CD4-positive, alpha-beta T cell treated with Interleukin-17A for 1 hour (primary cell): ENCODE results near the gene MAGI3.

Source experiments
- DNase-seq: peaks from one replicate; pipeline ENCODE4 v3.0.0-alpha.2; 2020

MAGI3 gene

DNA sequence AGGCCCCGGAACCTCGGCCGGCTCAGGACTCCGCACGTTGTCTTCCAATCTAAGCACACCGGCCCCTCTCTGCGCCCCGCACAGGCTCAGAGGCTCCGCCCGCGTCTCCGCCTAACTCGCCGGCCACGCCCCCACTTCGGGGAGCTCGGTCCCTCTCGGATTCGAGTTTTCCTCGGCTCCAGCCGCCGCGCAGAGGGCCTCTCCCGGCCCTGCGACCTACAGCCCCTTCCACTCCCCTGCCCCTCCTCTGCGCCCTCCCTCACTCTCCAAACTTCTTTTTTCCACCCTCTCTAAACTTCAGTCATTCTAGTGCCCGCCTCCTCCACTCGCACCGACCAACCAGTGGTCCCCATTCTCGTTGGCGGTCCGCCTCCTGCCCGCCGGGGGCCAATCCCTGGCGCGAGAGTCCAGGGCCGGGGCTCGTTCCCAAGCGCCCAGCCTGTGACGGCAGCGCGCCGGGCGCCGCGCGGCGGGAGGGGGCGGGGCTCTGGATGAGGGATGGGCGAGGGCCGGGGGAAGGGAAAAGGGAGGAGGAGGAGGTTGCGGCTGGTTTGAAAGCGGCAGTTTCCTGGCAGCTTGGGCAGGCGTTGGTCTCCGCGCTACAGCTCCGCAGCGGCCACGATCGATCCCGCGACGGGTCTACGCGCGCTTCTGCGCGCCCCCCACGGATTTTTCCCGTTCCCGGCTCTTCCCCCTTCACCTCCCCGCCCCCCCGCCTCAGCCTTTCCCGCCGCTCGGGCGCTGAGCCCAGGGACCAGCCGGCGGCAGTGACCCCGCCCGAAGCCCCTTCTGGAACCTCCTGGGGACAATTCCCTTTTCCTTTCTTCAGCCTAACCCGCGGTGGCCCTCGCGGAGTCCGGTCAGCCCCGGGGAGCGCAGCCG, at the start of gene MAGI3:
MAGI3 (plus strand) TSS at position 563 of the 882 bp plus-strand sequence. CDS start 519 bp downstream, outside the sequence.
- DNase-seq = peak; percentile 94

DNA sequence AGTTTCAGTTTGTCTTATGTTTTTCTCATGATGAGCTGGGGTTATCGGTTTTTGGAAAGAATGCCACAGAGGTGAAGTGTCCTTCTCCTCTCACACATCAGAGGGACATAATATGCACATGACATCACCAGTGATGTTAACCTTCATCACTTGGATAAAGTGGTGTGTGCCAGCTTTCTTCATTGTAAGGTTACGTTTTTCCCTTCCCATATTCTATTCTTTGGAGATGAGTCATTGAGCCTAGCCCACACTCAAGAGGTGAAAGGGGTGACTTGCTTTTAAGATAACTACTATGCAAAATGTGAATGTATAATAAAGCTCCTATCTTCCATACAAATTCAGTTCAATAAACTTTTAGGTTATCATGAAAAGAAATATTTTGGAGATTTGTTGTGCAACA, 36.7 kb upstream of the MAGI3 start:
- no peak for DNase-seq

DNA sequence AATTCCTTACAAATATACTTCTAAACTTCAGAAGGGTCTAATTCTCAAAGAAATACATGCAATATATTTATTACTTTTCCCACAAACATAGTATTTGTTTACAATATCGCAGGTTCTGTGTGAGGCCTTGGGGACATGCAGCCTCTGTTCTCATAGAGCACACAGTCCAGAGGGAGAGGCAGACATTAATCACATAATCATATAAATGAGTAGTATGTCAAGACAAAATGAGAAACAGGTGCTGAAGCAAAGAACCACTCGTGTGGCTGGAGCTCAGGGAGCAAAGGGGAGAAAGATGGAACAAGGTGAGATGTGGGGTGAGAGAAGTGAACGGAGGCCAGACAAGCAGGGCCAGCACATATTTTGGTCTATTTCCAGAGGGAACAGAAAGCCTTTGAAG, 26.4 kb upstream of the MAGI3 start:
- no peak for DNase-seq

DNA sequence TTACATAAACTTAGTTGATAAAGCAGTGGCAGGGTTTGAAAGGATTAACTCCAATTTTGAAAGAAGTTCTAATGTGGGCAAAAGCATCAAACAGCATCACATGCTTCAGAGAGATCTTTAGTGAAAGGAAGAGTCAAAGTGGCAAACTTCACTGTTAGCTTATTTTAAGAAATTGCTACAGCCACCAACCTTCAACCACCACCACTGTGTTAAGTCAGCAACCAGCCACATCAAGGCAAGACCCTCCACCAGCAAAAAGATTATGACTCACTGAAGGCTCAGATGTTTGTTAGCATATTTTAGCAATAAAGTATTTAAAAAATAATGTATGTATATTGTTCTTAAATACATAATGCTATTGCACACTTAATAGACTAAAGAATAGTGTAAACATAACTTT, 21.3 kb upstream of the MAGI3 start:
- no peak for DNase-seq

DNA sequence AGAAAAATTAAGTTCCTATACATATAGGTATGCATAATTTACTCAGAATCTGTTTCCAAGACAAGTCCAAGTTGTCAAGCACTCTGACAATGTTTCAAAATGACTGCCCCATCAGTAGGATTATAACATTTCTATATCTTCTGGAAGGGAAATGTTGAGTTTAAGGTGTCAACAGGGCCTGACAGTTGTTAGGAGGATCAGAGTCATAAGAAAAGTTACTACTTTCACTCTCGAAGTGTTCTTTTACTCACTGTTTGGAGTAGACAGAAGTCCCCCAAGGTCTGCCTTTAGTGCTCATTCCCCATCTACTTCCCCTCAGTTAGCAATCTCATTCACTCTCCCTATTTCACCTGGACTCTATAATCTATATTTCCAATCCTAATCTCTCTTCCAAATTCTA, 20.6 kb upstream of the MAGI3 start:
- DNase-seq = no peak

DNA sequence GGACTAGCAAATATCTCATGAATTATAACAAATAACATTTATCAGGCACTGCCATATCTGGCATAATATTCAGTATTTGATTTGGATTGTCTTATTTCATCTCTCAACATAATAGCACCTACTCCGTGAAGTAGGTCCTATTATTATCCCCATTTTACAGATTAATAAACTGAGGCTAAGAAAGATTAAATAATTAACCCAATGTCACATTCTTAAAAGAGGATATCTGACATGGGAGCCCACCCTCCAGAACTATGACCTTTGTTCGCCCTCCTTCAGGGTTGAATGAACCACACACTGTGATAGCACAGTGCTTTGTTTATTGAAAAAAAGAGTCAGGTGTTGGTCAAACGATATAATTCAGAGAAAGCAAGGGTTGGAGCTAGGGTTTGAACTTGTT, 19.4 kb upstream of the MAGI3 start:
- no peak for DNase-seq

DNA sequence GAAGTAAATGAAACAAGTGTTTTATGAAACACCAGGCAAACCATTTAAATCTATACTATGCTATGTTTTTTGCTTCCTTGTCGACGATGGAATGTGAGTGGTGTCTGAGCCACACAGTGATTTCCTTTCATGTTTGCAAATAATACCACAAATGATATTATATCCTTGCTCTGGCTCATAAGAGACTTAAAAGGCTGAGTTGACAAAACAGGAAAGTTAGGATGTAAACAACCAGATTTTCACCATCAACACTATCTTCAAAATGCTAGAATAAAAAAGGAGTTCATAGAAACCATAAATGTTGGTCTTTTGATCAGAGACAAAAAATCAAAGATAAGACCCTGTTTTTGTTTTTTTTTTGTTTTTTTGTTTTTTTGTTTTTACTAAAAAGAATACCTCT, 17.8 kb upstream of the MAGI3 start:
- DNase-seq = no peak

DNA sequence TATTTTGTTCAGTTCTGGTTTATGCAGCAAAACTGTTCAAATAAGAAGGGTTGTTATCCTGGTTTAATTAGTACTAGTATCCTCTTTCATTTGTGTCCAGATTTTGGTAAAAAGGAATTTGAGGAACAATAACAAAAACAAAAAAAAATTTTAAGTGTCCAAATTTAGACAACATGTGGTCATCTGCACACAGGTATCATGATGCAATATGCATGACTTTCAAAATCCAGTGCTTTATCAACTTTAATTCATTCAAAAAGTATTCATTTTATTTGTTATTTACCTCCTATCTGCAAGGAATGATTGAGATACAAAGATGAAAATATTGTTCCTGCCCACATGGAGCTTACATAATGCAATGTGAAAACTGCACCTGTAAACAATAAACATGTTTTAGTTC, 16.7 kb upstream of the MAGI3 start:
- no peak for DNase-seq

DNA sequence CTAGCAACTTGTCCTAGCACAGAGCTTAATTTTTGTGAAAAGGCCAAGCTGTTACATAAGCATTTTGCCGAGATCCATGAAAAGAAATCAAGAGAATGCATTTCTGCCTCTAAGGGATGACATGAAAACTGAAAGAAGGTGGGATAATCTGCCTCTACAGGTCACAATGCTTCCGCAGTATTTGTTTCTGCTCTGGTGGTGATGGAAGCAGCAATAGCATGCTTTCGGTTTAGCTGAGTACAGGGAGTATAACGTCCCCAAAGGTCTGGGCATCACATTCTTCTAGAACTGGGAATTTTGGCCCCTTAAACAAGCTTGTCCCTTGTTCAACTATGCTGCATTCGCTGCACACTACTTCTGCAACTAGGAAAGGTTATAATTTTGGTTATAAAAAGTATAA, 14.4 kb upstream of the MAGI3 start:
- DNase-seq = no peak

DNA sequence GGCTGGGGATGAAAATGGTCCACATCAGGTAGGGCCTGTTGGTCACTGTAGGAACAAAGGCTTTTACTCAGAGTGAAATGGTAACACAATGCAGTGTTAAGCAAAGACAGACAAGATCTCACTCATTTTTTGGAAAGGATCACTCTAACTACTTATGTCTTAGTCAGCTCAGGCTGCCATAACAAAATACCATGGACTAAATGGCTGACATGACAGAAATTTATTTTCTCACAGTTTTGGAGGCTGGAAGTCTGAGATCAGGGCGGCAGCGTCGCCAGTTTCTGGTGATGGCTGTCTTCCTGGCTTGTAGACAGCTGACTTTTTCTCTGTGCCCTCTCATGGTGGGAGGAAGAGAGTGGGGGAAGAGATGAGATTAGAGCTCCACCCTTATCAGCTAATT, 10.2 kb upstream of the MAGI3 start:
- DNase-seq = no peak

DNA sequence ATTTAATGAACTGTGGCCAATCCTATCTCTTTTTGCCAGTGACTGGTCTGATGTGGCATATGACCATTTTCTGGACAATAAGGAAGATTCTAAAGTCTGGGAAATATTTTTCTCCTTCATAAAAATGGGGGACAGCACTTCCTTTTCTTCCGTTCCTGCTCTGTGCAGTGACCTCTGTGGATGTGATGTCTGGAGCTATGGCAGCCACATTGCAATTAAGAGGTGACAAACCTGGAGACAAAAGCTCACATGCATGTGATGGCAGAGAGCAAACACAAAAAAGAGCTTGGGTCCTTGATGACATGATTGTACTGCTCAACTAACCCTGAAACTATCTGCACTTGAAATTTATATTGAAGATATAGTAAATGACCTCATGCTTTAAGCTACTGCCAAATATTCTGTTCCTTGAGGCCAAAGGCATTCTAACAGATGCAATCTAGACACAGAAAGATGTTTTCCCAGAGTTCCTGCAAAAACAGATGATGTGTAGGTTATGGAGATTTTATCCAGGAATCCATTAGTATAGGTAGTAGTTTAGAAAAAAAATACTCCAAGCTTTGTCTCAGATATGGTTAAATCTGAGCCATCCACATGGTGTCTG, 2.2 kb upstream of the MAGI3 start:
- no peak for DNase-seq

DNA sequence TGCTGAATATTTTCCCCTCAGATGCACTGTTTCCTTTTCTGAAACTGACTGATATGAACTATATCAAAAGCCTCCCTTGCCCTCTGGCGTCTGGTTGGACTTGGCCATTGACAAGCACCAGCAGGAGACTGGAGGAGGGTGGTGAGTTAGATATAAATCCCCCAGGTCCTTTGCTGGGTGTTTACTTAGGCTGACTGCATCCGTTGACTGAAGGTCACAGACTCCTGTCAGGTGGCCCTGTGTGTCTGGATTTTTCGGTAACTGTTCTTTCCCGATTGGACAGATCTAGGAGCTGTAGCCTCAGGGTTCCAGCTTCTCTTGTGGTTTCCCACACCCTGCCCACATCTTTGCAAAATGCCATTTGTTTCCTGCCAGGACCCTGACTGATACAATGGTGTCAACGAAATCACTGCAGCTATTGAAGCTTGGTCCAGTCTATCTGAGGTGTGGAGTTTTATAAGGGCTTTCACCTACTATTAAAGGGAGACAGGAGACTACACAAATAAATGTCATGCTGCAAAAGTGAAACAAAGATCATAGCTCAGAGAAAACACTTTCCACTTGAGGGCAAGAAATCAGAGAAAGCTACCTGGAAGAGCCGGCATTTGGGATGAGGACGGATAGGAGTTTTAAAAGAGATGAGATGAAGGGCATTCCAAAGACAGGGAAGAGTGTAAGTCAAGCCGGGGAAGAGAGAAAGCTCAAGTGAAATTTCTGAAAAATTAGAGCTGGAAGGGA, 1.5 kb upstream of the MAGI3 start:
- DNase-seq = no peak

DNA sequence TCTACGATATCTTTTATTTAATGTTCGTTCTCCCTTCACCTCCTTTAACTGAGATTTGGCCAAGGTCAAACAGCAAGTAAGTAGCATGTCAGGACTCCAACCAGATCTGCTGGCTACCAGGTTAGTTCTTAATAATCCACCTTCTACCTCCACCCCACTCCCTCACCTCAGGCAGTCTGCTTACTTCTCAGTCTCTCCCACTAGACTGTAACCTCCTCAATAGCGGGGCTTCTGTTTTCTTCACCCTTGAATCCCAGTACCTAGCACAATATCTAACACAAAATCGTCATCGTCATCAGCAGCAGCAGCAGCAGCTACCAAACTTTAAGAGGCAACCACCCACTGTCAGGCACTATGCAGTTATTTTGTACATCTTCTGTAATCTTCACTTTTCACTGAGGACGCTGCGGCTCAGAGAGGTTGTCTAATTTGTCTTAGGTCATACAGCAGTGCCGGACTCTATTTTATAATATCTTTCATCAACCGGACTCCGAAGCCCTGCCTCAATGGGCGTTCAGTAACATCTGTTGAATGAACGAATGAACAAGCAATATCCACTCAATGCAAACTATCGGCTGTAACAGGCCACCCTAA, 859 bp upstream of the MAGI3 start:
- no peak for DNase-seq

DNA sequence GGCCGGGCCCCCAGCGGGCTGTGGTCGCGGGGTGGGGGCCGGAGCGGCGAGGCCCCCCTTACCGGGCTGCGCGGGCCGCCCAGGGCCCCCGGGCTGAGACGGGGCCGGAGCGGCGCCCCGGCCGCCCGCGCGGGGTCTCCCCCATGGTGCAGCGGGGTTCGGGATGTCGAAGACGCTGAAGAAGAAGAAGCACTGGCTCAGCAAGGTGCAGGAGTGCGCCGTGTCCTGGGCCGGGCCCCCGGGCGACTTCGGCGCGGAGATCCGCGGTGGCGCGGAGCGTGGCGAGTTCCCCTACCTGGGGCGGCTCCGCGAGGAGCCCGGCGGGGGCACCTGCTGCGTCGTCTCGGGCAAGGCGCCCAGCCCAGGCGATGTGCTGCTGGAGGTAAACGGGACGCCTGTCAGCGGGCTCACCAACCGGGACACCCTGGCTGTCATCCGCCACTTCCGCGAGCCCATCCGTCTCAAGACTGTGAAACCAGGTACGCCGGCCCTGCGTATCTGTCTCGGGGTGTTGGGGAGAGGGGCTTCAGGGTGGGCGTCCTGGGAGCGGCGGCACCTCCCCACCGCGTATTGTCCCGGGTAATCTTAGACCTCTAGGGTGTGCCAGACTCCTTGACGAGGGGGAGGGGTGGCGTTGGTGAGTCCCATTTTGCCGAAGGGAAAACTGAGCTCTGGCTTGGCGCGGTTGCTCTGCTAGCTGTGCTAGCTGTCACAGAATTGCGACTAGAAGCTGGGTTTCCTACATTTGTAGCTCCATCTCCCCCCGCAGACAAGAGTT, 745 bp downstream of the MAGI3 start:
- DNase-seq = peak; percentile 41

DNA sequence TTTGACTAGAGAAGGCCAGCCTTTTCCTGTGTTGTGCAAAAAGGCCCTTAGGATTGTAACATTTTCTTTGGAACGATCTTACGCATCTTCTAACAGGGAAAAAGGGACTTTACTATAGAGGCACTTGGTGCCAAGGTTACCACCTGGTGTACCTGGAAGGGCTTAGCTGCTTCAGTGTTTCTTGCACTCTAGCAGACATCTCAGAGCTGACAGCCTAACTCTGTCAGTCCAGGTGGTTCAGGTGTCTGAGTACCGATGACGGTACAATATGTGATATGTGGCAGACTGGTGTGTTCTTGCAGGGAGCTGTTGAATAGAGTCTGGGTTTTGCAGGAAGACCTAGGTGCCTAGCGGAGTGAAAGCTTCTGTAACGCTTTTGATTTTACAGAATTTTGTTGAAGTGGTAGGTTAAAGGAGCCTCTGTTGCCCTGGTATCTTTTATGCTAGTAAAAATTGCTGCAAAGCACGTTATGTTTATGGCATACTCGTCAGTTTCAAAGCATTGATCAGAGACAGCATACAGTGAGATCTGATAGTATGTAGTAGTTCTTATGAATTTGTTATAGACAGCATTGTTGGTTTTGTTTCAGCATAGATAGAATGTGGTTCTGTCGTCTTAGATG, 1.4 kb downstream of the MAGI3 start:
- DNase-seq = peak; percentile 24

DNA sequence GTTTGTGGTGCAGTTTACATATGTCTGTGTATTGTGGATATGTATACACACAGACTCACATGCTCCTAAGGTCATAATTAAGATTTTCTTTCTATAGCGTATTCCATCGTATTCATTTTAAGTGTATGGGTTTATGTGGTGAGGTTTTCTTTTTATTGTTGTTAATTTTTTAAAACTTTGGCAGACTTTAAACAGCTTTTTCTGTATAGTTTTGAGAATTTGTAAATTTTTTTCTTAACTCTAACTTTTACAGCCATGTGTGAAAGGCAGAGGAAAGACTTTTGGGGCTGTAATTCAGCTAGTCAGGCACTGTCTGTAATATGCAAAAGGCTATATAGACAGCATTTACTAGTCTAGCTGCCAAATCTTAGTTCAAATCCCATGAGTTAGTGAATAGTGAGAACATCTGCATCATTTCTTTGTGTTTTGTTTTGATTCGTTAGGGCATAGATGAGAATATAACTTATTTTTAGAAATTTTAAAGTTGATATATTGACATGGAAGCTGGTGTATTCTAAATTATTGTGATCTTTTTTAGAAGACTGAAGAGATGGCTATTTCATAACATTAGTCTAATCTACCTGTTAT, 2.3 kb downstream of the MAGI3 start:
- no peak for DNase-seq

DNA sequence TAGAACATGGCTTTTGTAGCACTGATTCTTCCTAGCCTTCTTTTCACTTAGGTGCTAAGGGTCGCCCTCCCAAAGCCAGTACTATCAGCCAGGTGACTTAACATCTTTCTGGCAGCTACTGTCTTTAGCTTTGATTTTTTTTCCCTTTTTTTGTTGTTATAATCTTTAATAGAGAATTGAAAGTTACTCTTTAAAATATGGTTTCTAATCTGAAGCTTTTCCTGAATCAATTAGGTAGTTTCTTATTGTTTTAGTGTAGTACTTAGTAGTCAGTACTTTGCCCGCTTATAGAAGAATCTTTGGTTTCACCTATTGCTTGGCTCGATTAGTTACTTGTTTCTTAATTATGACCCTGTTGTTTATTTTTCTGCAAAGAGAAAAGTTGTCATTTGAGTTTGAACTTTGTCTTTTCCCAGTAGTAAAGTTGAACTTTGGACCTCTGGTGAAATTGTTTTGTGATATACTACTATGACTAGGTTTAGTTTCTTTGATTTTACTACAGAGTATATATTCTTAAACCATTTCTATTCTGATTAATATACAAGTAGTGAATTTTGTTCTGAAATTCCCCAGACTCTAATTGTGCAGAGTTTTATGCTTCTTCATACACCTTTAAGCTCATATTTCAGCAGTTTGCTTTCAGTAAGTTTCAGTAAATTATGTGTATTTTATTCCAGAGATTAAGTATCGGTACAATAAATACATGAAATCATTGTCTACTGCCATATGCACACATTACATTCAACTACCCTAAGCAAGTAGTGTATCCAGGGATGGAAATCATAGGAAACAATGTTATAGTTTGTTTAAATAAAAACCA, 3.9 kb downstream of the MAGI3 start:
- DNase-seq = no peak

DNA sequence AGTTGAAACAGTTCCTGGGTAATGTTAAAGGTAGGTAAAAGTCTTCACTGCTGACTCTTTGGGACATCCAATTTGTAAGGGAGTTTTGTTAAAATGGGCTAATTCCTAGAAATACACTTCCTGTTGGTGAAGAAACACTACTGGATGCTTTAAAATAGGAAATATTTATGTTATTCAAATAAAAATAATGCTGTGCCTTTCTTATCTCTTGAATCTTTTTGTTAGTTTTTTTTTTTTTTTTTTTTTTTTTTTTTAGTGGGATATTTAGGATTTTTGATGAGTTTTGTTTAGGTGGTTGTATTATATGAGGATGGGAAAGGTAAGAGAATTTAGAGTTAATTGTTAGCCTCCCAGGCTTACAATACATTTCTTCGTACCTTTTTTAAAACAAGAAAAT, 4.5 kb downstream of the MAGI3 start:
- no peak for DNase-seq

DNA sequence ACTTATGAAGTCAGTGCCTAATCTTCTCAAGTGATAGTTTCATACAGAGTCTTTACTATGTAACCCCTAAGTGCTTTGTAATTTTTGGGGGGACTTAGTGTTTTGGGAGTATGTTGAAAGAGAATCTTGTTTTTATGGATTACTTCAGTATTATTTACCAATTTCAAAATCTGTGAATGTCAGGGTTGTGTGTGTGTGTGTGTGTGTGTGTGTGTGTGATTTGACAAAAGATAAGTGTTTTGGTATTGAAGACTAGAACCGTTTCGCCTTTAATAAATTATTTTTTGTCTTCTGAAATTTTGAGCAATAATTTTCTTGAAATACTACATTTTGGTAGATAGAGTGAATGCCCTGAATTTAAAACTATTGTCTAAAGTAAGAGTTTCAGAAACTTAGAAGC, 5.8 kb downstream of the MAGI3 start:
- no peak for DNase-seq

DNA sequence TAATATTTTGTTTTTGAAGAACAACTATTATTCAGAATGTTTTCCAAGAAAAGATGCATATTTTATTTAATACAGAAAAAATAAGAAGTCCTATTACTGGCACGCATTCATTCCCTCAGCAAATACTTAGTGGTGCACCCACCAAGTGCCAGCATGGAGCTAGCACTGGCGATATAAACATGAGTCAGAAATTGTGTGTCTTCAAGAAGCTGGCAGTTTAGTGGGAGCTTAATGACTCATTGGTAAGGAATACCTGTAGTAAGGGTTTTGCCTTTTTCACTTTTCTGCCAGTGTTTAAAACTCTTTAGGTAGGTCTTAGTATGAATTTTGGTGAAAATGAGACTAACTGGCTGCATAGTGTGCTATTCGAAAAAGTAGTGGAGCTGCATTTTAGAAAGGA, 6.3 kb downstream of the MAGI3 start:
- no peak for DNase-seq

DNA sequence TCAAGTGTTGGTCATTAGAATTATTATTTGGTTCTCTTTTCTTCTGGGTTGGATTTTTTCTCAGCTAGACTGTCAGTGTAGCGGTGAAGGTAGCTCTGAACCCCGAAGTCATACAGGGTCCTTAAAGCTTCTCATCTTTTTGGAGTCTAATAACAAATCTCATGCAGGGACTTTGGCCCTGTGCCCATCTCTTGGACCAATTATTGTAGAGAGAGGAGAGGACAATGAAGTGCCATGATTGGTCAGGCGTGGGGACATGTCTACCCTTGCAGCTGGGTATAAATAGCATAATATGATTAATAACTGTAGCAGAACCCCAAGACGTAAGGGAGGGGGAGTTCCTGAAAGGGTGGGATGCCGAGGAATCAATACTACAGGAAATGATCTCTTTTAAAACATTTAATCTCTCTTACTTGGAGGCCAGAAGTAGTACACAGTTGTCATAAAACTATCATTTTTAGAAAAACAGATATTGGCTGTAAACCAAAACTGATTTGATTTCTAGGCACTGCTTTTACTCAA, 8.8 kb downstream of the MAGI3 start:
- no peak for DNase-seq
